PFSK-1 (cell line): ENCODE measurements around the gene HOMER2.

Experiments
- FOXP2 ChIP-seq: optimal IDR thresholded peaks from 2 replicates; pipeline ENCODE3; 2011; ENCODE audit warnings: borderline replicate concordance, control low read depth, inconsistent platforms; ENCODE audit not compliant: insufficient read depth; ENCODE audit errors: extremely low read length, extremely low read depth
- POLR2AphosphoS5 ChIP-seq: IDR thresholded peaks from 2 replicates; pipeline ENCODE4 v1.6.1; 2012; ENCODE audit warnings: low read depth, mild to moderate bottlenecking, control low read depth, low read length, moderate library complexity
- REST ChIP-seq, 2 experiments: IDR thresholded peaks; 2 replicates each; pipeline versions ENCODE4 v1.6.1 to v1.8.0; 2011 to 2012; ENCODE audit warnings: low read depth in 2 of 2, low read length in 2 of 2, control low read depth in 1 of 2, inconsistent platforms in 1 of 2, mild to moderate bottlenecking in 1 of 2, moderate library complexity in 1 of 2; ENCODE audit not compliant: insufficient read depth in 1 of 2
- SIN3A ChIP-seq: IDR thresholded peaks from 2 replicates; pipeline ENCODE4 v1.6.1; 2012; ENCODE audit warnings: mild to moderate bottlenecking, low read length, moderate library complexity, borderline replicate concordance; ENCODE audit not compliant: insufficient read depth
- TAF1 ChIP-seq: IDR thresholded peaks from 2 replicates; pipeline ENCODE4 v1.6.1; 2012; ENCODE audit warnings: low read length, control low read depth, borderline replicate concordance; ENCODE audit not compliant: insufficient read depth

Gene HOMER2

GRCh38 chr15:82862886-82863285 lies 89.6 kb downstream of the HOMER2 start:
- TF ChIP-seq TAF1: no peak

GRCh38 chr15:82858932-82859331 lies 93.6 kb downstream of the HOMER2 start:
- TF ChIP-seq POLR2AphosphoS5 (no peak), SIN3A (no peak), FOXP2 (no peak), TAF1 (no peak), REST (IDR thresholded peaks at IDR 0.05; ENCODE audit: insufficient read depth in 1 of 2, low read depth in 2 of 2, low read length in 2 of 2) (no peak)

- TF ChIP-seq SIN3A (no peak), TAF1 (no peak), REST (IDR thresholded peaks at IDR 0.05; ENCODE audit: insufficient read depth in 1 of 2, low read depth in 2 of 2, low read length in 2 of 2) (no peak), FOXP2 (no peak), POLR2AphosphoS5 (no peak)
Observed at GRCh38 chr15:82856397-82857170, 95.9 kb downstream of the HOMER2 start.

GRCh38 chr15:82855286-82856100 lies 97.0 kb downstream of the HOMER2 start:
- TF ChIP-seq SIN3A (no peak), FOXP2 (no peak), POLR2AphosphoS5 (no peak), REST (IDR thresholded peaks at IDR 0.05; ENCODE audit: insufficient read depth in 1 of 2, low read depth in 2 of 2, low read length in 2 of 2) (no peak), TAF1 (no peak)

GRCh38 chr15:82854554-82854953 lies 98.0 kb downstream of the HOMER2 start:
- no peak for TF ChIP-seq SIN3A
- TF ChIP-seq POLR2AphosphoS5: no peak
- no peak for TF ChIP-seq TAF1
- no peak for TF ChIP-seq FOXP2
- TF ChIP-seq REST (IDR thresholded peaks at IDR 0.05; ENCODE audit: insufficient read depth in 1 of 2, low read depth in 2 of 2, low read length in 2 of 2): no peak
